Breast epithelium (tissue), 4 donors: ENCODE measurements around the gene CXCR6. TPM values are rescaled to one million over a fixed set of nuclear protein-coding genes. Genes with fewer than 3 reads are reported as not detected.

Experiments
- DNase-seq, 2 donors: peaks; one replicate each; pipeline ENCODE4 v3.0.0-alpha.2; 2019; ENCODE audit warnings: low spot score in 2 of 2
- H3K27ac ChIP-seq, 2 donors: fragments of 200-600 bp; sonication (generic) in 1 of 2; one replicate each; pipeline ENCODE4 v1.5.1; 2016 to 2019; ENCODE audit warnings: mild to moderate bottlenecking in 1 of 2
- H3K27me3 ChIP-seq, 2 donors: fragments of 200-600 bp; sonication (generic) in 1 of 2; one replicate each; pipeline versions ENCODE4 v1.5.1 to v1.6.0; 2017 to 2019; ENCODE audit warnings: control low read depth in 1 of 2, mild to moderate bottlenecking in 1 of 2
- H3K36me3 ChIP-seq: fragments of 200-600 bp; one replicate; pipeline ENCODE4 v1.5.1; 2019
- H3K4me1 ChIP-seq, 2 donors: fragments of 200-600 bp; sonication (generic); one replicate each; pipeline ENCODE4 v1.5.1; 2016 to 2019; ENCODE audit warnings: control low read depth in 1 of 2
- H3K4me3 ChIP-seq, 3 donors: fragments of 200-600 bp; sonication (generic); 1 replicate in 2 of 3; 2 replicates in 1 of 3; pipeline ENCODE4 v1.5.1; 2016 to 2019; ENCODE audit warnings: mild to moderate bottlenecking in 3 of 3, moderate library complexity in 2 of 3
- H3K9me3 ChIP-seq, 2 donors: fragments of 200-600 bp; sonication (generic) in 1 of 2; one replicate each; pipeline ENCODE4 v1.5.1; 2016 to 2019; ENCODE audit warnings: control low read depth in 1 of 2
- CTCF ChIP-seq, 3 donors: fragments of 450-650 bp; IDR thresholded peaks; one replicate each; pipeline ENCODE4 v1.5.1; 2016 to 2017; ENCODE audit warnings: antibody characterized with exemption in 3 of 3, mild to moderate bottlenecking in 3 of 3, moderate library complexity in 3 of 3
- POLR2A ChIP-seq: fragments of 450-650 bp; IDR thresholded peaks from one replicate; pipeline ENCODE4 v1.6.1; 2016; ENCODE audit warnings: antibody characterized with exemption, mild to moderate bottlenecking, moderate library complexity
- POLR2AphosphoS5 ChIP-seq, 3 donors: sonication (generic); formaldehyde crosslinking; IDR thresholded peaks; one replicate each; pipeline ENCODE4 v1.6.1; 2017; ENCODE audit warnings: antibody characterized with exemption in 3 of 3
- intact Hi-C: fragments of 100-400 bp; cut with DNase I; formaldehyde crosslinking; loops from one replicate; pipeline ENCODE4 v1.15.1; 2023; ENCODE audit warnings: low total_unique reads
- total RNA-seq, 3 donors: library from RNA; depleted of rRNA; stranded (reverse); fragments of >200 nt; gene quantifications; one replicate each; pipeline ENCODE4 v1.1.0, GENCODE V29; 2016

Gene CXCR6
- total RNA-seq, 3 donors from 2014 or later: 0.64 to 4.5 (median 4.3) TPM

DNA sequence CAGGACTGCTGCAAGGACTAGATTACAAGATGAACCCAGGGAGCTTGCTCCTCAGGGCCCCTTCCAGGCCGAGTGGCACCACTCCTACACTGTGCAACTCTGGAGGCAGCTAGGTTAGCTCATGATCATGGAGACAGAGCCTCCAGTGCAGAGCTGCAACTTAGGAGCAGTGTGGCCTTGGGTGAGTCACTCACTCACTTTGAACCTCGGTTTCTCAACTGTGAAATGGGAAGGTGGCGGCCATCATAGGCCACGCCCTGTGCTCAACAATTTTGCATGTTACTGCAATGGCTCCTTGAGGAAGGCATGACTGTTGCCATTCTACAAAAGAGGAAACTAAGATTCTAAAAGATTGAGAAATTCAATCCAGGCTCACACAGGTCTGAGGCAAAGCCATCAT lies 11.2 kb upstream of the CXCR6 start:
- no peaks in the 10 kb centered on the region for H3K27me3 ChIP-seq
- H3K27ac ChIP-seq: no peak overlapping the region
- TF ChIP-seq CTCF (IDR thresholded peaks at IDR 0.05) (no peak), POLR2A (no peak), POLR2AphosphoS5 (IDR thresholded peaks at IDR 0.05) (no peak)
- peaks cover 12% of the 10 kb centered on the region for H3K36me3 ChIP-seq
- H3K4me1 ChIP-seq: no peaks in the 10 kb centered on the region
- H3K4me3 ChIP-seq: no peak overlapping the region
- intact Hi-C loops: loop anchor here (5.0 kb wide), 1 partner anchor 815 kb away; no protein-coding TSS in a partner anchor
- DNase-seq: no peak
- no peaks in the 10 kb centered on the region for H3K9me3 ChIP-seq

DNA sequence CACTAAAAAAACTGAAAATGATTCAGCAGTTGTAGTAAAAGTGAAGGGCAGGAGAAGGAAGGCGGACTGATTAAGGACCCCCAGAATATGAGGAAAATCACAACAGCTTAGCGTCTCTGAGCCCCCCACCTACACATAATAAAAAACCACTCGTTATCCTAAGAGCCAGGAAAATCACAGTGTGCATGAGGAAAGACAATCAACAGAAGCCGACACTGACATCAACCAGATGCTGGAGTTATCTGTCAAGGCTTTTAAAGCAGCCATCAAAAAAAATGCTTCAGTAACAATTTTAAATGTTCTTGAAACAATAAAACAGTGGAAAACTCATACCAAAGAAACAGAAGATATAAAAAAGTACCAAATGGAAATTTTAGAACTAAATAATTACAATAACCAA lies 9.7 kb upstream of the CXCR6 start:
- H3K27me3 ChIP-seq: no peaks in the 10 kb centered on the region
- no peak for DNase-seq
- intact Hi-C loops: loop anchor here (5.0 kb wide), 1 partner anchor 814 kb away; no protein-coding TSS in a partner anchor
- peaks cover 6% of the 10 kb centered on the region for H3K36me3 ChIP-seq
- no peak for TF ChIP-seq POLR2AphosphoS5 (IDR thresholded peaks at IDR 0.05)
- TF ChIP-seq CTCF (IDR thresholded peaks at IDR 0.05): no peak
- TF ChIP-seq POLR2A: no peak
- no peak overlapping the region for H3K27ac ChIP-seq
- H3K4me3 ChIP-seq: no peak overlapping the region
- H3K4me1 ChIP-seq: no peaks in the 10 kb centered on the region
- H3K9me3 ChIP-seq: no peaks in the 10 kb centered on the region

DNA sequence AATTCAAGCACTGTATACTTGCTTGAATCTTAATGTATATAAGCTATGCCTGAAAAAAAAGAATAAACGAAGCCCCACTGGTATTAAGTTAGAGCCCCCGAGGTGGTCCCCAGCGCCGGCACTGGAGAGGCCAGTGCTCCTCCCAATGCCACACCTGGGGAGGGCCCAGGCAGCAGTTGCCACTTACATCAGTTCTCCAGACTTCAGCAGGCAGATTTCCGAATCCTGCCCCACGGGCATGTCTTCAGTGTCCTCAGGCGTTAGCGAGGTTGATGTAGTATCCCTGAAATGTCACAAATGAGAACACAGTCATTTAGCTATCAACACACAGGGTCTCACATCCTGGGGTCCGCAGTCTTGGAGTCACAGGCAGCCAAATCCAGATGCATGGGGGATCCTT lies 7.0 kb upstream of the CXCR6 start:
- H3K36me3 ChIP-seq: no peaks in the 10 kb centered on the region
- H3K4me3 ChIP-seq: no peak overlapping the region
- no peak for DNase-seq
- TF ChIP-seq POLR2AphosphoS5 (IDR thresholded peaks at IDR 0.05) (no peak), POLR2A (no peak), CTCF (IDR thresholded peaks at IDR 0.05) (no peak)
- H3K4me1 ChIP-seq: no peaks in the 10 kb centered on the region
- H3K9me3 ChIP-seq: peaks cover 0 to 7% of the 10 kb centered on the region in 2 donors
- intact Hi-C loops: loop anchor here (5.0 kb wide), 1 partner anchor 141 kb away; no protein-coding TSS in a partner anchor
- no peak overlapping the region for H3K27ac ChIP-seq
- H3K27me3 ChIP-seq: no peaks in the 10 kb centered on the region

GRCh38 chr3:45937206-45938042 lies 5.8 kb upstream of the CXCR6 start:
- Histone ChIP-seq H3K27ac (no peak overlapping the region), H3K9me3 (peaks cover 0 to 7% of the 10 kb centered on the region in 2 donors), H3K4me3 (no peak overlapping the region), H3K27me3 (no peaks in the 10 kb centered on the region), H3K36me3 (no peaks in the 10 kb centered on the region), H3K4me1 (no peaks in the 10 kb centered on the region)
- no peak for TF ChIP-seq CTCF (IDR thresholded peaks at IDR 0.05)
- TF ChIP-seq POLR2AphosphoS5 (IDR thresholded peaks at IDR 0.05): no peak
- no peak for TF ChIP-seq POLR2A
- DNase-seq: no peak
- intact Hi-C loops: loop anchor here (5.0 kb wide), 1 partner anchor 140 kb away; no protein-coding TSS in a partner anchor

DNA sequence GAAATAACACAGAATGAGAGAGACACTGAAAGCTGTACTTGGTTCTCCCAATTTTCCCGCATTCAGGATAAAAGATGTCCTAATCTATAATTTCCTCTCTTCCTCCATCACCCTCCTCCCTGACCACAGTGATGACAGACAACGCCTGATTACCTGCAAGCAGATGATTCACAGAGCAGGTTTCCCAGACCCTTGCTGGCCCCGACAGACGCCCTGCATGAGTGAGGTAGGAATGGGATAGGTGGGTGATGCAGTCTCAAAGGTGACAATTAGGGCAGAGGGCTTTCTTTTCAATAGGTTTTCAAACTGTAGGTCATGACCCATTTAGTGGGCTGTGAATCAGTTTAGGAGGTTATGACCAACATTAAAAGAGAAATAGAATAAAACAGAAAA lies 5.2 kb upstream of the CXCR6 start:
- Histone ChIP-seq H3K27me3 (no peaks in the 10 kb centered on the region), H3K27ac (no peak overlapping the region), H3K4me3 (no peak overlapping the region), H3K4me1 (no peaks in the 10 kb centered on the region), H3K9me3 (peaks cover 0 to 7% of the 10 kb centered on the region in 2 donors), H3K36me3 (no peaks in the 10 kb centered on the region)
- intact Hi-C loops: loop anchor here (5.0 kb wide), 1 partner anchor 139 kb away; no protein-coding TSS in a partner anchor
- TF ChIP-seq CTCF (IDR thresholded peaks at IDR 0.05): no peak
- no peak for TF ChIP-seq POLR2A
- no peak for TF ChIP-seq POLR2AphosphoS5 (IDR thresholded peaks at IDR 0.05)
- DNase-seq: no peak
